SU-DHL-6 (cell line): ENCODE measurements around the gene NBEA.

Experiments used
- H2AFZ ChIP-seq: fragments of 200-600 bp; sonication (generic); 2 replicates; pipeline ENCODE4 v1.6.1; 2014; ENCODE audit warnings: low read depth, mild to moderate bottlenecking, moderate library complexity, mixed read lengths, antibody characterized with exemption, low read length; ENCODE audit not compliant: severe bottlenecking
- H3F3A ChIP-seq: fragments of 200-600 bp; shearing (Covaris generic); 2 replicates; pipeline ENCODE4 v1.6.0; 2016; ENCODE audit warnings: antibody characterized with exemption, mild to moderate bottlenecking; ENCODE audit not compliant: insufficient read depth
- H3K27ac ChIP-seq: fragments of 200-600 bp; sonication (generic); 2 replicates; pipeline ENCODE4 v1.5.1; 2016; ENCODE audit warnings: low read depth, mild to moderate bottlenecking, low read length, moderate library complexity, mixed read lengths
- H3K27me3 ChIP-seq: fragments of 200-600 bp; sonication (generic), shearing (Covaris generic); 2 replicates; pipeline ENCODE4 v1.6.0; 2014; ENCODE audit warnings: mild to moderate bottlenecking, low read length
- H3K36me3 ChIP-seq: fragments of 200-600 bp; sonication (generic); 2 replicates; pipeline ENCODE4 v1.6.1; 2014; ENCODE audit warnings: mild to moderate bottlenecking, low read length, mixed read lengths
- H3K4me2 ChIP-seq: fragments of 300-600, 200-600 bp; shearing (Covaris generic), sonication (generic); 2 replicates; pipeline ENCODE4 v1.6.0; 2014; ENCODE audit warnings: low read length, low read depth, mild to moderate bottlenecking; ENCODE audit not compliant: poor library complexity, severe bottlenecking
- H3K4me3 ChIP-seq: fragments of 200-600 bp; sonication (generic); 2 replicates; pipeline ENCODE4 v1.5.1; 2014; ENCODE audit warnings: antibody characterized with exemption, low read length, mild to moderate bottlenecking, mixed read lengths; ENCODE audit not compliant: insufficient read depth, poor library complexity, severe bottlenecking
- H3K79me2 ChIP-seq: fragments of 200-600 bp; sonication (generic); 2 replicates; pipeline ENCODE4 v1.6.1; 2014; ENCODE audit warnings: mild to moderate bottlenecking, low read length, moderate library complexity; ENCODE audit not compliant: insufficient read depth
- H3K9ac ChIP-seq: fragments of 200-600 bp; sonication (generic); 2 replicates; pipeline ENCODE4 v1.7.0; 2014; ENCODE audit warnings: mild to moderate bottlenecking, low read length
- H3K9me2 ChIP-seq: fragments of 200-600 bp; sonication (generic); replicated peaks from 2 replicates; pipeline ENCODE4 v1.6.1; 2014; ENCODE audit warnings: low read length; ENCODE audit not compliant: insufficient read depth
- H3K9me3 ChIP-seq: fragments of 200-600 bp; sonication (generic); 2 replicates; pipeline ENCODE4 v1.6.1; 2014; ENCODE audit warnings: low read length, mixed read lengths; ENCODE audit not compliant: insufficient read depth
- H4K20me1 ChIP-seq: fragments of 200-600 bp; sonication (generic); 2 replicates; pipeline ENCODE4 v1.6.1; 2014; ENCODE audit warnings: low read depth, mild to moderate bottlenecking, antibody characterized with exemption, low read length, moderate library complexity, mixed read lengths
- CTCF ChIP-seq: fragments of 200-600 bp; sonication (generic); IDR thresholded peaks from one replicate; pipeline ENCODE4 v1.5.1; 2017; ENCODE audit warnings: antibody characterized with exemption, mild to moderate bottlenecking, low read length, moderate library complexity; ENCODE audit not compliant: insufficient read depth, poor library complexity, severe bottlenecking
- EZH2phosphoT487 ChIP-seq: fragments of 200-600 bp; sonication (generic), shearing (Covaris generic); conservative IDR thresholded peaks from 2 replicates; pipeline ENCODE4 v1.6.1; 2018; ENCODE audit warnings: mild to moderate bottlenecking, antibody characterized with exemption, low read length, moderate library complexity, mixed read lengths

Gene NBEA

GRCh38 chr13:35367586-35367985, 425.5 kb downstream of the NBEA start:
- Histone ChIP-seq H3K4me3 (no peak overlapping the region), H3K9ac (no peak overlapping the region), H3F3A (no peaks in the 10 kb centered on the region), H4K20me1 (no peaks in the 10 kb centered on the region), H3K79me2 (no peaks in the 10 kb centered on the region), H3K27ac (no peak overlapping the region), H3K9me2 (no peaks in the 10 kb centered on the region), H3K36me3 (no peaks in the 10 kb centered on the region), H3K27me3 (no peaks in the 10 kb centered on the region), H3K4me2 (no peak overlapping the region), H3K9me3 (peaks cover 7% of the 10 kb centered on the region; the same call in 1 of the 2 replicates), H2AFZ (no peak overlapping the region)
- no peak for TF ChIP-seq CTCF
- no peak for TF ChIP-seq EZH2phosphoT487

DNA sequence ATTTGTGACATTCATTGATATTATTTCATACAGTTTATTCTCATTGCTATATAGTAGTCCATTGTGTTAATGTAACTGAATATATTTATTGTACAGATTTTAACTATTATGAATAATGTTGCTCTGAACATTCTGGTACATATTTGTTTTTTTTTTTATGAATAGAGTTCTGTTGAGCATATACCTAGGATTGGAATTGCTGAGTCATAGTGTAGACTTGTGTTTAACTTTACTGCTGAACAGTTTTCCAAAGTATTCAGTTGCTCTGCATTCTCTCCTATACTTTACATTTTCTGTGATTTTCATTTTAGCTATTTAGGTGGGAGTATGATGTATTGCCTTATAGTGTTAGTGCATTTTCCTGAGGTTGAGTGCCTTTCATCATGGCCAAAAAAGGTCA, 436.9 kb downstream of the NBEA start:
- TF ChIP-seq EZH2phosphoT487, result no peak
- no peak for TF ChIP-seq CTCF
- H3K9me2 ChIP-seq, result 0 out of 2 replicates have a peak, but pooled peaks cover 2% of the 10 kb centered on the region
- no peaks in the 10 kb centered on the region for H4K20me1 ChIP-seq
- no peak overlapping the region for H3K4me3 ChIP-seq
- H3K9me3 ChIP-seq, result no peaks in the 10 kb centered on the region
- no peak overlapping the region for H3K4me2 ChIP-seq
- no peak overlapping the region for H3K27ac ChIP-seq
- no peaks in the 10 kb centered on the region for H3K27me3 ChIP-seq
- H3K79me2 ChIP-seq, result no peaks in the 10 kb centered on the region
- H3F3A ChIP-seq, result no peaks in the 10 kb centered on the region
- H2AFZ ChIP-seq, result no peak overlapping the region
- no peaks in the 10 kb centered on the region for H3K36me3 ChIP-seq
- no peak overlapping the region for H3K9ac ChIP-seq

GRCh38 chr13:35379663-35380062, 437.6 kb downstream of the NBEA start:
- H3K79me2 ChIP-seq, result no peaks in the 10 kb centered on the region
- TF ChIP-seq CTCF (no peak), EZH2phosphoT487 (no peak)
- H3K27ac ChIP-seq, result no peak overlapping the region
- no peaks in the 10 kb centered on the region for H3F3A ChIP-seq
- no peaks in the 10 kb centered on the region for H3K9me3 ChIP-seq
- H3K27me3 ChIP-seq, result no peaks in the 10 kb centered on the region
- no peaks in the 10 kb centered on the region for H3K36me3 ChIP-seq
- no peak overlapping the region for H2AFZ ChIP-seq
- H3K9ac ChIP-seq, result no peak overlapping the region
- no peak overlapping the region for H3K4me3 ChIP-seq
- H3K9me2 ChIP-seq, result 0 out of 2 replicates have a peak, but pooled peaks cover 2% of the 10 kb centered on the region
- H3K4me2 ChIP-seq, result no peak overlapping the region
- H4K20me1 ChIP-seq, result no peaks in the 10 kb centered on the region
